Measurements from ENCODE around the gene SART1.

SART1 gene

GRCh38 chr11:65961267-65962140 is at the start of gene SART1:
Gene SART1, plus strand, starts transcription at chr11:65961734. Its CDS starts 47 bp downstream, at chr11:65961781.
- DNase-seq: peak; percentile 98

- DNase-seq: no peak
These were observed 48.7 kb upstream of the SART1 start for GRCh38 chr11:65912845-65913244.

- DNase-seq: peak; percentile 39
These were observed 46.3 kb upstream of the SART1 start for GRCh38 chr11:65915101-65915820.

GRCh38 chr11:65915821-65916251 is 45.7 kb upstream of the SART1 start:
- no peak for DNase-seq

GRCh38 chr11:65916391-65916790 is 45.1 kb upstream of the SART1 start:
- DNase-seq: no peak

GRCh38 chr11:65917077-65917433 is 44.5 kb upstream of the SART1 start:
- no peak for DNase-seq

GRCh38 chr11:65917434-65918210 is 43.9 kb upstream of the SART1 start:
- no peak for DNase-seq

- no peak for DNase-seq
These were observed 43.1 kb upstream of the SART1 start, which contains the start of gene C11orf68 for GRCh38 chr11:65918211-65919140. Gene C11orf68, minus strand, starts transcription at chr11:65919062. Its CDS starts 31 bp downstream, at chr11:65919031.

- peak; percentile 97 for DNase-seq
These were observed 42.4 kb upstream of the SART1 start, which contains the start of gene DRAP1 for GRCh38 chr11:65919141-65919572. Gene DRAP1, plus strand, starts transcription at chr11:65919426. Its CDS starts 76 bp downstream, at chr11:65919502.

GRCh38 chr11:65919573-65920371 is 41.8 kb upstream of the SART1 start:
- DNase-seq: no peak

- DNase-seq: no peak
These were observed 41.1 kb upstream of the SART1 start for GRCh38 chr11:65920372-65920802.

- DNase-seq: no peak
These were observed 40.4 kb upstream of the SART1 start for GRCh38 chr11:65921033-65921555.

- no peak for DNase-seq
These were observed 39.7 kb upstream of the SART1 start for GRCh38 chr11:65921876-65922275.

GRCh38 chr11:65922565-65922964 is 39.0 kb upstream of the SART1 start:
- no peak for DNase-seq

- no peak for DNase-seq
These were observed 36.1 kb upstream of the SART1 start for GRCh38 chr11:65925397-65925796.

- DNase-seq: no peak
These were observed 33.6 kb upstream of the SART1 start for GRCh38 chr11:65927904-65928397.

- no peak for DNase-seq
These were observed 32.9 kb upstream of the SART1 start for GRCh38 chr11:65928667-65929066.

- DNase-seq: no peak
These were observed 29.6 kb upstream of the SART1 start for GRCh38 chr11:65931773-65932557.

GRCh38 chr11:65932558-65932919 is 29.0 kb upstream of the SART1 start:
- no peak for DNase-seq

- peak; percentile 89 for DNase-seq
These were observed 27.5 kb upstream of the SART1 start for GRCh38 chr11:65934014-65934413.

Data from NCI-H2171 (cell line).